ENCODE results near the gene BAIAP2L1.
A peak's percentile ranks its signal among the peaks of the same experiment; 100 is the strongest.

DNA sequence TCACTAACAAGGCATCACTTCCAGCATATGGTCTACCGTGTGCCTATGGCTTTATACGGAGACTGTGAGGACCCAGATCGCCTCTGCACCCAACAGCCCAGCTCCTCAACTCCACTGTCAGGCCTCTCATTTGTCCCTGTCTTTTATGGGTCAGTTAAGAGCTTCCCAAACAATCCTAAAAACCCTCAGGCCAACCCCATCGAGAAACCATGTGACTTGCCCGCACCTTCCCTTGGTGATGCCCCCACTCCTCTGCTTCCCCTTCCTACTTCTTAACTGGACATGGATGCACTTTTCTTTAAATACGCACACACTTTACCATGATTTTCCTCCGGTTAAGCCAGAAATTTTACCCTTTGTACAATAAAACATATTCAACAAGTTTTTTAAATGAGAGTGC lies 46.8 kb downstream of the BAIAP2L1 start:
- TF ChIP-seq CTCF (tag by site-specific recombination; IDR thresholded peaks at IDR 0.05) (no peak), ZNF24 (tag by site-specific recombination; IDR thresholded peaks at IDR 0.05) (no peak), ZNF514 (tag by site-specific recombination; IDR thresholded peaks at IDR 0.05) (no peak), ZNF555 (tag by site-specific recombination; conservative IDR thresholded peaks at IDR 0.05) (no peak), TCF7L2 (IDR thresholded peaks at IDR 0.05; ENCODE audit: borderline replicate concordance, low read depth, low read length) (no peak), ZFP3 (tag by site-specific recombination; IDR thresholded peaks at IDR 0.05; ENCODE audit: low read depth) (no peak), ZEB2 (tag by site-specific recombination; IDR thresholded peaks at IDR 0.05) (no peak), ZNF660 (tag by site-specific recombination; IDR thresholded peaks at IDR 0.05) (no peak), ZNF274 (IDR thresholded peaks at IDR 0.05; ENCODE audit: low read length) (no peak), ZNF274 (tag by site-specific recombination; IDR thresholded peaks at IDR 0.05; ENCODE audit: borderline replicate concordance) (no peak), YY1 (tag by site-specific recombination; IDR thresholded peaks at IDR 0.05) (no peak), SCRT2 (tag by site-specific recombination; IDR thresholded peaks at IDR 0.05) (peak; percentile 72), GLI2 (tag by site-specific recombination; IDR thresholded peaks at IDR 0.05; ENCODE audit: borderline replicate concordance, low read depth) (no peak), ZBTB48 (tag by site-specific recombination; IDR thresholded peaks at IDR 0.05) (no peak)
